HG02938 (cell line): ENCODE measurements around the gene SH3BP4.

Source experiments
- ATAC-seq: cut with Tn5 transposase; IDR thresholded peaks from one replicate; pipeline ENCODE4 v1.9.1; 2021; ENCODE audit warnings: mild to moderate bottlenecking, moderate library complexity; ENCODE audit not compliant: unreplicated experiment

SH3BP4 gene

GRCh38 chr2:235080101-235080500, 128.3 kb downstream of the SH3BP4 start:
- no peak for ATAC-seq

- no peak for ATAC-seq
Observed at GRCh38 chr2:235082578-235083338, 130.9 kb downstream of the SH3BP4 start.

GRCh38 chr2:235083822-235084221, 132.0 kb downstream of the SH3BP4 start:
- no peak for ATAC-seq

GRCh38 chr2:235084424-235084823, 132.6 kb downstream of the SH3BP4 start:
- ATAC-seq: no peak

- no peak for ATAC-seq
Observed at GRCh38 chr2:235085476-235085875, 133.7 kb downstream of the SH3BP4 start.

- no peak for ATAC-seq
Observed at GRCh38 chr2:235086481-235087184, 134.8 kb downstream of the SH3BP4 start.

- no peak for ATAC-seq
Observed at GRCh38 chr2:235087832-235088495, 136.1 kb downstream of the SH3BP4 start.

- ATAC-seq: no peak
Observed at GRCh38 chr2:235088496-235088921, 136.7 kb downstream of the SH3BP4 start.

GRCh38 chr2:235091421-235091820, 139.6 kb downstream of the SH3BP4 start:
- no peak for ATAC-seq

GRCh38 chr2:235091983-235092382, 140.2 kb downstream of the SH3BP4 start:
- no peak for ATAC-seq

- ATAC-seq: no peak
Observed at GRCh38 chr2:235092433-235093223, 140.8 kb downstream of the SH3BP4 start.

- no peak for ATAC-seq
Observed at GRCh38 chr2:235094457-235094856, 142.6 kb downstream of the SH3BP4 start.

- ATAC-seq: no peak
Observed at GRCh38 chr2:235095569-235095968, 143.8 kb downstream of the SH3BP4 start.

- no peak for ATAC-seq
Observed at GRCh38 chr2:235096447-235096846, 144.6 kb downstream of the SH3BP4 start.

- no peak for ATAC-seq
Observed at GRCh38 chr2:235097196-235097595, 145.4 kb downstream of the SH3BP4 start.

GRCh38 chr2:235098269-235098668, 146.5 kb downstream of the SH3BP4 start:
- no peak for ATAC-seq

GRCh38 chr2:235098736-235099494, 147.1 kb downstream of the SH3BP4 start:
- no peak for ATAC-seq

- ATAC-seq: no peak
Observed at GRCh38 chr2:235102896-235103295, 151.1 kb downstream of the SH3BP4 start.
